Lower leg skin (tissue), 4 donors: ENCODE measurements around the gene TYRO3. TPM values are rescaled to one million over a fixed set of nuclear protein-coding genes. Genes with fewer than 3 reads are reported as not detected.

Experiments used
- DNase-seq, 2 donors: peaks; one replicate each; pipeline ENCODE4 v3.0.0-alpha.2; 2019; ENCODE audit warnings: low spot score in 2 of 2
- H3K4me3 ChIP-seq: fragments of 200-600 bp; sonication (generic); 2 replicates; pipeline ENCODE4 v1.5.1; 2017; ENCODE audit warnings: mild to moderate bottlenecking, low read depth; ENCODE audit not compliant: poor library complexity, severe bottlenecking
- POLR2A ChIP-seq, 2 donors: fragments of 450-650 bp; IDR thresholded peaks; one replicate each; pipeline ENCODE4 v1.6.1; 2016 to 2017; ENCODE audit warnings: antibody characterized with exemption in 2 of 2, mild to moderate bottlenecking in 1 of 2, moderate library complexity in 1 of 2
- WGBS, 2 donors: methylation state at CpG; one replicate each; pipeline ENCODE4 v1.1.5; 2018; 5-methylcytosine and 5-hydroxymethylcytosine counted together
- intact Hi-C: fragments of 100-400 bp; cut with DNase I; formaldehyde crosslinking; loops from one replicate; pipeline ENCODE4 v1.15.0; 2023; ENCODE audit warnings: low total_unique reads
- total RNA-seq, 4 donors: library from RNA; depleted of rRNA; stranded (reverse); fragments of >200 nt; gene quantifications; one replicate each; pipeline ENCODE4 v1.1.0, GENCODE V29; 2016
- TF ChIP-seq, protein P1 (sequence below), 3 donors: fragments of 450-650 bp; IDR thresholded peaks; one replicate each; pipeline ENCODE4 v1.5.1; 2016; ENCODE audit warnings: antibody characterized with exemption in 3 of 3, mild to moderate bottlenecking in 3 of 3, moderate library complexity in 2 of 3

TYRO3 gene
- total RNA-seq, 4 donors from 2014 or later, result 28.7 to 52.4 (median 29.8) TPM

DNA sequence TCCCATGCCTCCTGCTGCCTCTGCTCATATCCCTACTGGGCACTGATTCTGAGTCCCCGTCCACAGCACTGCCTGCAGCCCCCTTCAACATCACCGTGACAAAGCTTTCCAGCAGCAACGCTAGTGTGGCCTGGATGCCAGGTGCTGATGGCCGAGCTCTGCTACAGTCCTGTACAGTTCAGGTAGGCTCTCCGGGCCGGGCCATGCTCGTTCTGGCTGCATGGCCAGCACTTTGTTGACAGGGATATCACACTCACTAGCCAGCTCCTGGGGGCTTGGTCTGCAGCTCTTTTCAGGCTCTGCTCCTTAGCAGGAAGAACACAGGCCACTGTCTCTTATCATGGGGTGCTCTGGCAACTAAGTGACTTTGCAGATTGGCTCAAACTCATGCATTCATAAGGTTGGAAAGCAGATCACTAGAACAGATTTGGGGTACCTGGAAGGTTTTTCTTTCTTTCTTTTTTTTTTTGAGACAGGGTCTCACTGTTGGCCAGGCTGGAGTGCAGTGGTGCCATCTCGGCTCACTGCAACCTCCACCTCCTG, 6.0 kb downstream of the TYRO3 start:
- intact Hi-C loops, result no loop called here
- no peak for DNase-seq
- no peak overlapping the region for H3K4me3 ChIP-seq
- TF ChIP-seq, protein P1, sequence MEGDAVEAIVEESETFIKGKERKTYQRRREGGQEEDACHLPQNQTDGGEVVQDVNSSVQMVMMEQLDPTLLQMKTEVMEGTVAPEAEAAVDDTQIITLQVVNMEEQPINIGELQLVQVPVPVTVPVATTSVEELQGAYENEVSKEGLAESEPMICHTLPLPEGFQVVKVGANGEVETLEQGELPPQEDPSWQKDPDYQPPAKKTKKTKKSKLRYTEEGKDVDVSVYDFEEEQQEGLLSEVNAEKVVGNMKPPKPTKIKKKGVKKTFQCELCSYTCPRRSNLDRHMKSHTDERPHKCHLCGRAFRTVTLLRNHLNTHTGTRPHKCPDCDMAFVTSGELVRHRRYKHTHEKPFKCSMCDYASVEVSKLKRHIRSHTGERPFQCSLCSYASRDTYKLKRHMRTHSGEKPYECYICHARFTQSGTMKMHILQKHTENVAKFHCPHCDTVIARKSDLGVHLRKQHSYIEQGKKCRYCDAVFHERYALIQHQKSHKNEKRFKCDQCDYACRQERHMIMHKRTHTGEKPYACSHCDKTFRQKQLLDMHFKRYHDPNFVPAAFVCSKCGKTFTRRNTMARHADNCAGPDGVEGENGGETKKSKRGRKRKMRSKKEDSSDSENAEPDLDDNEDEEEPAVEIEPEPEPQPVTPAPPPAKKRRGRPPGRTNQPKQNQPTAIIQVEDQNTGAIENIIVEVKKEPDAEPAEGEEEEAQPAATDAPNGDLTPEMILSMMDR (IDR thresholded peaks at IDR 0.05), result no peak
- no peak for TF ChIP-seq POLR2A (IDR thresholded peaks at IDR 0.05)
- WGBS, 2 donors, result 84 to 93% methylated on average over 6 to 8 of the region's 8 CpGs

DNA sequence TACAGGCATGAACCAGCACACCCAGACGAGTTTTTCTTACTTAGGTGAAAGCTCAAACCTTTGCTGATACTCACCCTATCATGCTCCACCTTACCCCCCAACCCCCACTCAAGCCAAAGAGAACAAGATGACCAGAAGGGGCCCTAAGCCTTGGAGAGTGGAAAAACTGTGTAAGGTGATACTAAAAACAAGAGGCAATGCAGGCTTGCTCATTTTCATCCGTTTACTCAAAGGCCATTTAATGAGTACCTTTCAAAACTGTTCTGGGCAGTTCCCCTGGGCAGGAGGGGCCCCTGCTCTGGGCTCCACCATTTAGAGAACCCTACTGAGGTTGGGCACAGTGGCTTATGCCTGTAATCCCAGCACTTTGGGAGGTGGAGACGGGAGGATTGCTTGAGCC, 6.7 kb downstream of the TYRO3 start:
- H3K4me3 ChIP-seq, result no peak overlapping the region
- 81 to 84% methylated on average over 3 of the region's 3 CpGs for WGBS, 2 donors
- intact Hi-C loops, result no loop called here
- TF ChIP-seq, protein P1 (IDR thresholded peaks at IDR 0.05), result no peak
- no peak for TF ChIP-seq POLR2A (IDR thresholded peaks at IDR 0.05)
- DNase-seq, result no peak

DNA sequence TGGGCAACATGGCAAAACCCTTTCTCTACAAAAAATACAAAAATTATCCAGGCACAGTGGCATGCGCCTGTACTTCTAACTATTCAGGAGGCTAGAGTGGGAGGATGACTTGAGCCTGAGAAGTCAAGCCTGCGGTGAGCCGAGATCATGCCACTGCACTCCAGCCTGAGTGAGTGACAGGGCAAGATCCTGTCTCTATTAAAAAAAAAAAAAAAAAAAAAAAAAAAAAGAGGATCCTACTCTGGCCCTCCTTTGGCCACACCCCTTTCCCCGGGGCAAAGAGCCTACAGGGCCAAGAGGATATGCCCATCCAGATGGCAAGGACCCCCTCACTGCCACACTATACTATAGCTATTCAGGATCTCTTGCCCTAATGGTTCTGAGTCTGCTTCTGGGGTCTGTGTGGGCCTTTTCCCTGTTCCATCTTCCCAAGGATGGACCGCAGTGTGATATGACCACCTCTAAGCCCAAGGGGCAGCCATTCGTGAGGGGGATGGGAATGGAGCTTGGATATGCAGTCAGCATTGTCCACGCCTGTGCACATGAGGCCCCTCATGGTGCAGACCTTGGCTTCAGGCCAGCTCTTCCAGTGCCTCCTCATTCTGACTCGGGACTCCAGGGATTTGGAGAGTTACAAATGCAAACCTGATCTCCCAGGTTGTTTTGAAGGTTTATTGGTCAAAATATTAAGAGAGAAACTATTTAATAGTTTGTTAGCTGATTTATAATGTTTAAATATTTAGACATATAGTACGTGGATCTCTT, 7.3 kb downstream of the TYRO3 start:
- 78 to 82% methylated on average over 9 of the region's 9 CpGs for WGBS, 2 donors
- intact Hi-C loops, result no loop called here
- DNase-seq, result no peak
- H3K4me3 ChIP-seq, result no peak overlapping the region
- TF ChIP-seq, protein P1 (IDR thresholded peaks at IDR 0.05), result no peak
- TF ChIP-seq POLR2A (IDR thresholded peaks at IDR 0.05), result no peak

DNA sequence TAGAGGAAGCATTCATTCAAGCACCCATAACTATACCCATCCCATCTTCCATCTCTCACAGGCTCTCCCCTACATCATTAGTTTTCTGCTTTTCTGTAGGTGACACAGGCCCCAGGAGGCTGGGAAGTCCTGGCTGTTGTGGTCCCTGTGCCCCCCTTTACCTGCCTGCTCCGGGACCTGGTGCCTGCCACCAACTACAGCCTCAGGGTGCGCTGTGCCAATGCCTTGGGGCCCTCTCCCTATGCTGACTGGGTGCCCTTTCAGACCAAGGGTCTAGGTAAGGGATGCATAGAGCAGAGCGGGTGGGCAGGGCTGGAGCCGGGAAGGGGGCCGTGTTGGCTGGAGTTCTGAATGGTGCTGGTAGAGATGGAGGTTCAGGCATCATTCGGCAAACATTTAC, 8.2 kb downstream of the TYRO3 start:
- DNase-seq, result no peak
- no peak for TF ChIP-seq POLR2A (IDR thresholded peaks at IDR 0.05)
- TF ChIP-seq, protein P1 (IDR thresholded peaks at IDR 0.05), result no peak
- intact Hi-C loops, result no loop called here
- H3K4me3 ChIP-seq, result no peak overlapping the region
- 94 to 97% methylated on average over 6 of the region's 6 CpGs for WGBS, 2 donors

DNA sequence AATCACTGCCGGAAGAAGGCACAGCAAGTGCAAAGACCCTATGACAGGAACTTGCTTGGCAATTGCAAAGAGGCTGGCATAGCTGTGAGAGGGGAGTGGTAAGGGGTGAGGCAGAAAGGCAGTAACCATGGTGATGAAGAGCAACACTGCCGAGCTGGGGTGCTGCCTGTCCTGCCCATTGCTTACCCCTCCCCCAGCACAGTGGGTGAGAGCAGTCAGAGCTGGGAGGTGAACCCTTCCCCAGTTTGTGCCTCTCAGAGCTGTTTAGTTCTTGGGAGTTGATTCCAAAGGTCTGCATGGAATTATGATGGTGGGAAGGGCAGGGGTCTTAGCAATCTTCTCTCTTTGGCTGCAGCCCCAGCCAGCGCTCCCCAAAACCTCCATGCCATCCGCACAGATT, 8.8 kb downstream of the TYRO3 start:
- DNase-seq, result no peak
- 81 to 89% methylated on average over 4 of the region's 4 CpGs for WGBS, 2 donors
- no peak for TF ChIP-seq POLR2A (IDR thresholded peaks at IDR 0.05)
- TF ChIP-seq, protein P1 (IDR thresholded peaks at IDR 0.05), result no peak
- H3K4me3 ChIP-seq, result no peak overlapping the region
- intact Hi-C loops, result no loop called here
